Prostate gland (tissue), 2 donors: ENCODE measurements around the gene ENOX1.

ENCODE experiments used
- POLR2A ChIP-seq: fragments of 450-650 bp; IDR thresholded peaks from one replicate; pipeline ENCODE4 v1.6.1; 2016; ENCODE audit warnings: antibody characterized with exemption, mild to moderate bottlenecking
- TF ChIP-seq, protein P1 (sequence below), 4 experiments: fragments of 200-600 bp in 2 of 4; fragments of 450-650 bp in 2 of 4; sonication (generic) in 2 of 4; IDR thresholded peaks; 1 replicate in 3 of 4; 2 replicates in 1 of 4; pipeline ENCODE4 v1.5.1; 2016 to 2019; ENCODE audit warnings: antibody characterized with exemption in 4 of 4, mild to moderate bottlenecking in 2 of 4, moderate library complexity in 2 of 4

GRCh38 chr13:43629691-43630480 is 156.9 kb downstream of the ENOX1 start:
- TF ChIP-seq, protein P1, sequence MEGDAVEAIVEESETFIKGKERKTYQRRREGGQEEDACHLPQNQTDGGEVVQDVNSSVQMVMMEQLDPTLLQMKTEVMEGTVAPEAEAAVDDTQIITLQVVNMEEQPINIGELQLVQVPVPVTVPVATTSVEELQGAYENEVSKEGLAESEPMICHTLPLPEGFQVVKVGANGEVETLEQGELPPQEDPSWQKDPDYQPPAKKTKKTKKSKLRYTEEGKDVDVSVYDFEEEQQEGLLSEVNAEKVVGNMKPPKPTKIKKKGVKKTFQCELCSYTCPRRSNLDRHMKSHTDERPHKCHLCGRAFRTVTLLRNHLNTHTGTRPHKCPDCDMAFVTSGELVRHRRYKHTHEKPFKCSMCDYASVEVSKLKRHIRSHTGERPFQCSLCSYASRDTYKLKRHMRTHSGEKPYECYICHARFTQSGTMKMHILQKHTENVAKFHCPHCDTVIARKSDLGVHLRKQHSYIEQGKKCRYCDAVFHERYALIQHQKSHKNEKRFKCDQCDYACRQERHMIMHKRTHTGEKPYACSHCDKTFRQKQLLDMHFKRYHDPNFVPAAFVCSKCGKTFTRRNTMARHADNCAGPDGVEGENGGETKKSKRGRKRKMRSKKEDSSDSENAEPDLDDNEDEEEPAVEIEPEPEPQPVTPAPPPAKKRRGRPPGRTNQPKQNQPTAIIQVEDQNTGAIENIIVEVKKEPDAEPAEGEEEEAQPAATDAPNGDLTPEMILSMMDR (IDR thresholded peaks at IDR 0.05), result no peak
- no peak for TF ChIP-seq POLR2A
